AG09319 (cell line): ENCODE results near the gene ARPP21.

Experiments
- DNase-seq: peaks from one replicate; pipeline ENCODE4 v3.0.0-alpha.2; 2010; ENCODE audit warnings: low read depth; ENCODE audit errors: extremely low read depth
- CTCF ChIP-seq: IDR thresholded peaks from 2 replicates; pipeline ENCODE4 v1.5.1; 2011; ENCODE audit warnings: low read depth, mild to moderate bottlenecking, inconsistent platforms, low read length, moderate library complexity

Gene ARPP21

GRCh38 chr3:35643495-35643894 lies 4.2 kb downstream of the ARPP21 start:
- no peak for TF ChIP-seq CTCF
- no peak for DNase-seq

GRCh38 chr3:35644451-35644850 lies 5.1 kb downstream of the ARPP21 start:
- no peak for DNase-seq
- no peak for TF ChIP-seq CTCF

GRCh38 chr3:35645189-35645588 lies 5.9 kb downstream of the ARPP21 start:
- no peak for TF ChIP-seq CTCF
- no peak for DNase-seq

- no peak for TF ChIP-seq CTCF
Measured at GRCh38 chr3:35646081-35646480, 6.8 kb downstream of the ARPP21 start.

GRCh38 chr3:35647461-35647860 lies 8.1 kb downstream of the ARPP21 start:
- TF ChIP-seq CTCF: no peak
- DNase-seq: no peak

More at GRCh38 chr3:35646081-35646480, 6.8 kb downstream of the ARPP21 start:
- DNase-seq: no peak

- TF ChIP-seq CTCF: no peak
- no peak for DNase-seq
Measured at GRCh38 chr3:35648347-35648746, 9.0 kb downstream of the ARPP21 start.

- DNase-seq: no peak
- TF ChIP-seq CTCF: no peak
Measured at GRCh38 chr3:35649405-35649804, 10.1 kb downstream of the ARPP21 start.

GRCh38 chr3:35651426-35651825 lies 12.1 kb downstream of the ARPP21 start:
- DNase-seq: no peak
- no peak for TF ChIP-seq CTCF
